Measurements from ENCODE around the gene HNRNPUL2.

DNA sequence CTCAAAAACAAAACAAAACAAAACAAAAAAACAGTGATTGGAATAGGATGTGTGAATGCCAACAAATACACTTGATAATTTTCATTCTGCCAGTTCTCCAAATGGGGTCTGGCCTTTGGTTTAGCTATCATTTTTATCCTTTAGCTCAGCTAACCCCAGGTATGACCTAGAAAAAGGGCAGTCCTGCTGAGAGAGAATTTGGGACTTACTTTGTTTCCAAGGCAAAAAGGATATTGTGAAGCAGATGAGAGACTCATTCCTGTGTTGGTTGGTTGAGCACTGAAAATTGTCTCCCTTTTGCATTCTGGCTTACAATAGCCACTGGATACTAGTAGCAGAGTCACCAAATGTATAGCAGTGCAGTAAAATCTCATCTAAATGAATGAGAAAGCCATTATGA lies 9.9 kb upstream of the HNRNPUL2 start:
- TF ChIP-seq, protein P1, sequence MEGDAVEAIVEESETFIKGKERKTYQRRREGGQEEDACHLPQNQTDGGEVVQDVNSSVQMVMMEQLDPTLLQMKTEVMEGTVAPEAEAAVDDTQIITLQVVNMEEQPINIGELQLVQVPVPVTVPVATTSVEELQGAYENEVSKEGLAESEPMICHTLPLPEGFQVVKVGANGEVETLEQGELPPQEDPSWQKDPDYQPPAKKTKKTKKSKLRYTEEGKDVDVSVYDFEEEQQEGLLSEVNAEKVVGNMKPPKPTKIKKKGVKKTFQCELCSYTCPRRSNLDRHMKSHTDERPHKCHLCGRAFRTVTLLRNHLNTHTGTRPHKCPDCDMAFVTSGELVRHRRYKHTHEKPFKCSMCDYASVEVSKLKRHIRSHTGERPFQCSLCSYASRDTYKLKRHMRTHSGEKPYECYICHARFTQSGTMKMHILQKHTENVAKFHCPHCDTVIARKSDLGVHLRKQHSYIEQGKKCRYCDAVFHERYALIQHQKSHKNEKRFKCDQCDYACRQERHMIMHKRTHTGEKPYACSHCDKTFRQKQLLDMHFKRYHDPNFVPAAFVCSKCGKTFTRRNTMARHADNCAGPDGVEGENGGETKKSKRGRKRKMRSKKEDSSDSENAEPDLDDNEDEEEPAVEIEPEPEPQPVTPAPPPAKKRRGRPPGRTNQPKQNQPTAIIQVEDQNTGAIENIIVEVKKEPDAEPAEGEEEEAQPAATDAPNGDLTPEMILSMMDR (IDR thresholded peaks at IDR 0.05; ENCODE audit: insufficient read depth, low read length, poor library complexity, severe bottlenecking): no peak
- TF ChIP-seq EZH2phosphoT487 (conservative IDR thresholded peaks at IDR 0.05; ENCODE audit: low read length): no peak

Data from SU-DHL-6 (cell line).